Measurements from ENCODE around the gene APLP1. TPM values are rescaled to one million over a fixed set of nuclear protein-coding genes. Genes with fewer than 3 reads are reported as not detected.

APLP1 gene
- polyA plus RNA-seq, 1 donor from 2014 or later: 407 TPM

DNA sequence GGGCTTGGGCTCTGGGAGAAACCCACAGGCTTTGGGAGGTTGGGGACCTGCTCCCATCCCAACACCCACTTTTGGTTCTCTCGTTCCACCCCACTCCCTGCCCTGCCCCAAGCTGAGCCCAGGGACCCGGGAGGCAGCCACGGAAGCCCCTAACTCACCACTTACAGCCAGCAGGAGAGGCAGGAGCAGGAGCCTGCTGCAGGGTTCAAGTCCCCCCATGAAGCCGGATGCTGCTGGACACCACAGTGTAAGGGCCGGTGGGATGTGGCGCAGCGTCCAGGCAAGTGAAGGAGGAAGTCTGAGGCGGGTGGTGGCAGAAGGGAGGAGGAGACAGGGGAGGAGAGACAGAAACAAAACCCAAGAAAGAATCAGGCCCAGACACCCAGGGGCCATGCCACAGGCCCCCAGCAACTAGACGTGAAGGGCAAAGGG is 39.7 kb downstream of the APLP1 start, which contains the start of gene TYROBP:
Gene TYROBP, minus strand, starts transcription at position 286 of the 432 bp plus-strand sequence. Its CDS starts 67 bp downstream, at position 219.
- H3K4me3 ChIP-seq (ENCODE audit: low read length): no peak within 1 kb of the TSS
- H3K27me3 ChIP-seq (ENCODE audit: insufficient read depth, low read depth, low read length): peaks cover 5% of the 10 kb centered on the region
- H3K9me3 ChIP-seq (ENCODE audit: low read length): no peaks in the 10 kb centered on the region
- H3K9me2 ChIP-seq (ENCODE audit: insufficient read depth, low read length): no peaks in the 10 kb centered on the region
- H4K20me1 ChIP-seq (ENCODE audit: insufficient read depth): no peaks in the 10 kb centered on the region
- no peaks in the 10 kb centered on the region for H3K36me3 ChIP-seq (ENCODE audit: insufficient read depth, low read length)
- no peaks in the 10 kb centered on the region for H3F3A ChIP-seq (ENCODE audit: insufficient read depth, low read length, poor library complexity, severe bottlenecking)
- TF ChIP-seq SMC3 (conservative IDR thresholded peaks at IDR 0.05; ENCODE audit: poor library complexity): no peak
- no peak for TF ChIP-seq RAD21 (conservative IDR thresholded peaks at IDR 0.05)
- TF ChIP-seq REST (IDR thresholded peaks at IDR 0.05; ENCODE audit: borderline replicate concordance): no peak
- TF ChIP-seq EZH2 (IDR thresholded peaks at IDR 0.05; ENCODE audit: borderline replicate concordance, insufficient read depth, low read length, poor library complexity, severe bottlenecking): no peak
- TF ChIP-seq, protein P1, sequence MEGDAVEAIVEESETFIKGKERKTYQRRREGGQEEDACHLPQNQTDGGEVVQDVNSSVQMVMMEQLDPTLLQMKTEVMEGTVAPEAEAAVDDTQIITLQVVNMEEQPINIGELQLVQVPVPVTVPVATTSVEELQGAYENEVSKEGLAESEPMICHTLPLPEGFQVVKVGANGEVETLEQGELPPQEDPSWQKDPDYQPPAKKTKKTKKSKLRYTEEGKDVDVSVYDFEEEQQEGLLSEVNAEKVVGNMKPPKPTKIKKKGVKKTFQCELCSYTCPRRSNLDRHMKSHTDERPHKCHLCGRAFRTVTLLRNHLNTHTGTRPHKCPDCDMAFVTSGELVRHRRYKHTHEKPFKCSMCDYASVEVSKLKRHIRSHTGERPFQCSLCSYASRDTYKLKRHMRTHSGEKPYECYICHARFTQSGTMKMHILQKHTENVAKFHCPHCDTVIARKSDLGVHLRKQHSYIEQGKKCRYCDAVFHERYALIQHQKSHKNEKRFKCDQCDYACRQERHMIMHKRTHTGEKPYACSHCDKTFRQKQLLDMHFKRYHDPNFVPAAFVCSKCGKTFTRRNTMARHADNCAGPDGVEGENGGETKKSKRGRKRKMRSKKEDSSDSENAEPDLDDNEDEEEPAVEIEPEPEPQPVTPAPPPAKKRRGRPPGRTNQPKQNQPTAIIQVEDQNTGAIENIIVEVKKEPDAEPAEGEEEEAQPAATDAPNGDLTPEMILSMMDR (IDR thresholded peaks at IDR 0.05; ENCODE audit: poor library complexity, severe bottlenecking): no peak
- no peak for TF ChIP-seq POLR2AphosphoS5 (IDR thresholded peaks at IDR 0.05)
- TF ChIP-seq EP300 (conservative IDR thresholded peaks at IDR 0.05; ENCODE audit: poor library complexity, severe bottlenecking): no peak
- no peak for TF ChIP-seq MXI1 (conservative IDR thresholded peaks at IDR 0.05; ENCODE audit: poor library complexity, severe bottlenecking)
- no peak for TF ChIP-seq TAF1 (IDR thresholded peaks at IDR 0.05; ENCODE audit: low read depth)
- H2AFZ ChIP-seq (ENCODE audit: low read depth, low read length): no peak within 1 kb of the TSS
- no peak within 1 kb of the TSS for H3K4me2 ChIP-seq (ENCODE audit: low read length)
- H3K27ac ChIP-seq (ENCODE audit: low read length): no peak within 1 kb of the TSS
- H3K79me2 ChIP-seq (replicated peaks; ENCODE audit: insufficient read depth, low read length): no peaks in the 10 kb centered on the region
- no peak within 1 kb of the TSS for H3K9ac ChIP-seq (ENCODE audit: low read length)

- TF ChIP-seq, protein P1 (IDR thresholded peaks at IDR 0.05; ENCODE audit: poor library complexity, severe bottlenecking): no peak
- TF ChIP-seq EP300 (conservative IDR thresholded peaks at IDR 0.05; ENCODE audit: poor library complexity, severe bottlenecking) (no peak), EZH2 (IDR thresholded peaks at IDR 0.05; ENCODE audit: borderline replicate concordance, insufficient read depth, low read length, poor library complexity, severe bottlenecking) (no peak), REST (IDR thresholded peaks at IDR 0.05; ENCODE audit: borderline replicate concordance) (no peak), RAD21 (conservative IDR thresholded peaks at IDR 0.05) (no peak), SMC3 (conservative IDR thresholded peaks at IDR 0.05; ENCODE audit: poor library complexity) (no peak), MXI1 (conservative IDR thresholded peaks at IDR 0.05; ENCODE audit: poor library complexity, severe bottlenecking) (no peak), POLR2AphosphoS5 (IDR thresholded peaks at IDR 0.05) (no peak)
- Histone ChIP-seq H3K27me3 (ENCODE audit: insufficient read depth, low read depth, low read length) (no peaks in the 10 kb centered on the region), H3K4me3 (ENCODE audit: low read length) (no peak overlapping the region), H2AFZ (ENCODE audit: low read depth, low read length) (no peak overlapping the region), H3K4me2 (ENCODE audit: low read length) (no peak overlapping the region), H3K27ac (ENCODE audit: low read length) (no peak overlapping the region), H3K36me3 (ENCODE audit: insufficient read depth, low read length) (no peaks in the 10 kb centered on the region), H3K9me3 (ENCODE audit: low read length) (no peaks in the 10 kb centered on the region), H3K9me2 (ENCODE audit: insufficient read depth, low read length) (no peaks in the 10 kb centered on the region), H3K9ac (ENCODE audit: low read length) (no peak overlapping the region), H4K20me1 (ENCODE audit: insufficient read depth) (no peaks in the 10 kb centered on the region), H3K79me2 (replicated peaks; ENCODE audit: insufficient read depth, low read length) (no peaks in the 10 kb centered on the region), H3F3A (ENCODE audit: insufficient read depth, low read length, poor library complexity, severe bottlenecking) (no peaks in the 10 kb centered on the region)
These were observed 40.8 kb downstream of the APLP1 start for GRCh38 chr19:35908973-35909683.
